ENCODE results near the gene DFFA.
"Not testable (repeated sequence)": the region's sequence is repeated elsewhere in the genome, so short reads cannot be mapped to it uniquely, and the experiment has no call there.

DNA sequence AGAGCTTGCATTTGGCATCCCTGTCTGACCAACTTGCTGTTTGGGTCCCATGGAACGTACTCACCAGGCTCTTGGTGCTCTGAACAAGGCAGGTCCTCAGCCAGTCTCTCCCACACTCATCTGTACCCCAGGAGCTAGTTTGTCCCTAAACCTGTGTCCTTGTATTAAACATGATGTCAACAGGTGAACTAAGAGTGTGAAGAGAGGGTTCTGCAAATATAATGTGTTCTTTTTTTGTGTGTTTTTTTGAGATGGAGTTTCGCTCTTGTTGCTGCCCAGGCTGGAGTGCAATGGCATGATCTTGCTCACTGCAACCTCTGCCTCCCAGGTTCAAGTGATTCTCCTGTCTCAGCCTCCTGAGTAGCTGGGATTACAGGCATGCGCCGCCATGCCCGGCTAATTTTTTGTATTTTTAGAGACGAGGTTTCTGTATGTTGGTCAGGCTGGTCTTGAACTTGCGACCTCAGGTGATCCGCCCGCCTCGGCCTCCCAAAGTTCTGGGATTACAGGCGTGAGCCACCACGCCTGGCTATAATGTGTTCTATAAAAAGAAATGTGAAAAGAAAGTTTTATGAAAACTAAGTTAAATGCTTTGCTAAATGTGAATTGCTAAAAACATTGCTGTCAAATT lies 33.8 kb upstream of the DFFA start:
- not testable (repeated sequence) for TF ChIP-seq EZH2 (IDR thresholded peaks at IDR 0.05; ENCODE audit: insufficient read depth, poor library complexity, severe bottlenecking); EZH2phosphoT487 (IDR thresholded peaks at IDR 0.05; ENCODE audit: insufficient read depth, low read depth)
